Measurements from ENCODE around the gene GRIN3B.

- TF ChIP-seq TAF1 (IDR thresholded peaks at IDR 0.05; ENCODE audit: borderline replicate concordance, insufficient read depth, low read length) (no peak), POLR2AphosphoS5 (IDR thresholded peaks at IDR 0.05; ENCODE audit: low read depth, low read length) (no peak)
Measured at GRCh38 chr19:1032264-1032867, 32.1 kb downstream of the GRIN3B start.
